Ovary (tissue), 3 donors: ENCODE data around the gene ABHD6.
A peak's percentile ranks its signal among the peaks of the same experiment; 100 is the strongest.

Experiments used
- POLR2A ChIP-seq: fragments of 450-650 bp; IDR thresholded peaks from one replicate; pipeline ENCODE4 v1.6.1; 2017; ENCODE audit warnings: antibody characterized with exemption, mild to moderate bottlenecking, moderate library complexity
- TF ChIP-seq, protein P1 (sequence below), 3 donors: fragments of 450-650 bp in 2 of 3; fragments of 200-600 bp in 1 of 3; IDR thresholded peaks; one replicate each; pipeline versions ENCODE4 v1.5.1 to v1.8.0; 2016 to 2022; ENCODE audit warnings: antibody characterized with exemption in 3 of 3, mild to moderate bottlenecking in 1 of 3
- donor health status: DM: no; HTN: no; CAD: no.

DNA sequence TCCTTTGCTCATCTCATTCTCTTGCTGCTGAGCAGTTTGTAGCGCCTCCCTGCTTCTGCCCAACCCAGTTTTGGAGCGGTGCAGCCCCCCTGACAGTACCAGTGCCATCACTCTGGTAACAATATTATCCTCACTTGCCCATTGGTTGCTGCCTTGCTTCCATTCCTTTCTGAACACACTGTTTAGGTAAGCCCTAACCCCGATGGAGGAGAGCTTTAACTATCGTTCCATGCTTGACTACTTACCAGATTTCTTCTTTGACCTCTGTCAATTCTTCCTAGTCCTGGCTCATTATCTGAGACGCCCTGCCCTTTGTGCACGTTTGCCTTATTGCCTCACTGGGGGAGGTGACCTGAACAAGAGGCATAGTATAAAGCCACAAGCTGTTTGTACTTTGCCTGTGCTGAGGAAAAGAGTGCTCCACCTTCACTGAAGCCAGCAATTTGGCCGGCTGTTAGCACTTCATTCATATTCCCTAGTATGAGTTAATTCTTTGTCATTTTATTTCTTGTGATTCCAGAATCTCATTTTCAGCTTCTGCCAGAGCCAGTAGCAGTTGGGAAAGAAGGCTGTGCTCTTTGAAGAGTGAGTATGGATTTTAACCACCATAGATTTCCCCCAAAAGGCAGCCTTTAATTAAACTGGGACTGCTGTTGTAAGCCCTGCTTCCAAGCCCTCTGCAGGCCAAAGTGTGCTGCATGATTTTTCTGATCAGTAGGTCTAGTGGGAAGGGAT, 11.9 kb downstream of the ABHD6 start:
- TF ChIP-seq, protein P1, sequence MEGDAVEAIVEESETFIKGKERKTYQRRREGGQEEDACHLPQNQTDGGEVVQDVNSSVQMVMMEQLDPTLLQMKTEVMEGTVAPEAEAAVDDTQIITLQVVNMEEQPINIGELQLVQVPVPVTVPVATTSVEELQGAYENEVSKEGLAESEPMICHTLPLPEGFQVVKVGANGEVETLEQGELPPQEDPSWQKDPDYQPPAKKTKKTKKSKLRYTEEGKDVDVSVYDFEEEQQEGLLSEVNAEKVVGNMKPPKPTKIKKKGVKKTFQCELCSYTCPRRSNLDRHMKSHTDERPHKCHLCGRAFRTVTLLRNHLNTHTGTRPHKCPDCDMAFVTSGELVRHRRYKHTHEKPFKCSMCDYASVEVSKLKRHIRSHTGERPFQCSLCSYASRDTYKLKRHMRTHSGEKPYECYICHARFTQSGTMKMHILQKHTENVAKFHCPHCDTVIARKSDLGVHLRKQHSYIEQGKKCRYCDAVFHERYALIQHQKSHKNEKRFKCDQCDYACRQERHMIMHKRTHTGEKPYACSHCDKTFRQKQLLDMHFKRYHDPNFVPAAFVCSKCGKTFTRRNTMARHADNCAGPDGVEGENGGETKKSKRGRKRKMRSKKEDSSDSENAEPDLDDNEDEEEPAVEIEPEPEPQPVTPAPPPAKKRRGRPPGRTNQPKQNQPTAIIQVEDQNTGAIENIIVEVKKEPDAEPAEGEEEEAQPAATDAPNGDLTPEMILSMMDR (IDR thresholded peaks at IDR 0.05), result peak in 1 of 3 donors; percentile 6
- TF ChIP-seq POLR2A, result no peak
